NCI-H69 (cell line): ENCODE measurements around the gene CD300LG.
"Not testable (repeated sequence)": the region's sequence is repeated elsewhere in the genome, so short reads cannot be mapped to it uniquely, and the experiment has no call there.

Experiments
- DNase-seq: peaks from one replicate; lab custom pipeline; 2025; lab: John Stamatoyannopoulos, UW

Gene CD300LG

GRCh38 chr17:43854498-43854897, 7.5 kb downstream of the CD300LG start:
- DNase-seq, result no peak

GRCh38 chr17:43855061-43855460, 8.1 kb downstream of the CD300LG start:
- no peak for DNase-seq

- no peak for DNase-seq
These were observed 9.2 kb downstream of the CD300LG start for GRCh38 chr17:43856141-43856540.

- no peak for DNase-seq
These were observed 10.2 kb downstream of the CD300LG start for GRCh38 chr17:43857141-43857540.

- no peak for DNase-seq
These were observed 11.1 kb downstream of the CD300LG start for GRCh38 chr17:43857957-43858600.

- DNase-seq, result no peak
These were observed 13.2 kb downstream of the CD300LG start for GRCh38 chr17:43860077-43860725.

GRCh38 chr17:43860927-43861622, 14.1 kb downstream of the CD300LG start:
- DNase-seq, result no peak

- no peak for DNase-seq
These were observed 15.0 kb downstream of the CD300LG start for GRCh38 chr17:43861960-43862359.

- DNase-seq, result no peak
These were observed 17.4 kb downstream of the CD300LG start for GRCh38 chr17:43864161-43864984.

GRCh38 chr17:43868226-43868994, 21.4 kb downstream of the CD300LG start:
- DNase-seq, result no peak

GRCh38 chr17:43869031-43869430, 22.1 kb downstream of the CD300LG start:
- DNase-seq, result not testable (repeated sequence)

- DNase-seq, result peak; percentile 72
These were observed 25.1 kb downstream of the CD300LG start for GRCh38 chr17:43871946-43872690.

GRCh38 chr17:43873091-43873490, 26.1 kb downstream of the CD300LG start:
- DNase-seq, result no peak

- DNase-seq, result no peak
These were observed 26.8 kb downstream of the CD300LG start for GRCh38 chr17:43873815-43874214.

- no peak for DNase-seq
These were observed 27.3 kb downstream of the CD300LG start for GRCh38 chr17:43874293-43874692.

- no peak for DNase-seq
These were observed 28.6 kb downstream of the CD300LG start for GRCh38 chr17:43875476-43876147.

- no peak for DNase-seq
These were observed 30.1 kb downstream of the CD300LG start for GRCh38 chr17:43877031-43877430.

GRCh38 chr17:43877451-43878155, 30.6 kb downstream of the CD300LG start:
- DNase-seq, result no peak
